Measurements from ENCODE around the gene NTM. TPM values are rescaled to one million over a fixed set of nuclear protein-coding genes. Genes with fewer than 3 reads are reported as not detected.

Gene NTM
- total RNA-seq, 2 donors from 2014 or later, result not detected

DNA sequence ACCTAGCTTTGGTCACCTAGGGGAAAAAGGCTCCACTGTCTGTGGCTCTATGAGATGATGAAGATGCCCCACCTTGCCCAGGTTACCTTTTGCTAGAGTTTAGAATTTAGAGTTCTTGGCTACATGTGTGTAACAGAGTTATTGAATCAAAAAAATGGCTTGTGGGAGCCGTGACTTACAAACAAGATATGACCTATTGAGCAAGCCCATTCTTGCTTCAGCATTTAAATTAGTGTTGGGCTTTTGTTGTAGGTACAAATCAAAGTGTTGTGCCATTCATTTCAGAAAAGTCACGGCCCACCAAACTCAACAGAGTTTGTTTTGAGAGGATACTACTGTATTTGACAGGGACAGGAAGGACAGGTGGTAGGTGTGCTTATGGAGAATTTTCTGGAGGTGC lies 768.8 kb downstream of the NTM start:
- no peaks in the 10 kb centered on the region for H3K9me3 ChIP-seq (ENCODE audit: control insufficient read depth, low read length, poor library complexity, severe bottlenecking)
- ATAC-seq (no peak), DNase-seq (no peak)
- H3K36me3 Mint-ChIP-seq (ENCODE audit: low read depth), result no peaks in the 10 kb centered on the region
- no peak overlapping the region for H3K4me3 Mint-ChIP-seq
- H3K4me1 Mint-ChIP-seq, result peaks cover 4% of the 10 kb centered on the region
- H3K27ac Mint-ChIP-seq, result no peak overlapping the region
- H3K27me3 Mint-ChIP-seq, result peaks cover 31% of the 10 kb centered on the region

DNA sequence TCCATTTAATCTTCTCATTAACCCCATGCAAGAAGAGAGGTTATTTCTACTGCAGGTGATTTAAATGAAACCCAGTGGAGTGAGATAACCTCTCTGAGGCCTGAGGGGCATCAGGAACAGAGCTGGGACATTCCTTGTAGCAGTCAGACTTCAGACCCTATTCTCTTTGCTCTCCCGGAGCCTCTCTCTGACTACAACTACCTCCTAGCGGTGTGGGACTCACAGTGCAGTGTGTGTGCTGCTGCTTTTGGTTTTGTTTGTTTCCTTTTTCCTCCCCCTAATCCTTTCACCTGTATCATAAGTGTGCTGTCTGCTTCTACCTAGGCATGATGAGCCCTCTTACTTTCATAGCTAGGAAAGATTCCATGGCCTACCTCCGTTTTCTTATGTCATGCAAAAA lies 769.6 kb downstream of the NTM start:
- H3K27me3 Mint-ChIP-seq, result peaks cover 31% of the 10 kb centered on the region
- no peak overlapping the region for H3K4me3 Mint-ChIP-seq
- DNase-seq (no peak), ATAC-seq (no peak)
- no peaks in the 10 kb centered on the region for H3K9me3 ChIP-seq (ENCODE audit: control insufficient read depth, low read length, poor library complexity, severe bottlenecking)
- no peaks in the 10 kb centered on the region for H3K36me3 Mint-ChIP-seq (ENCODE audit: low read depth)
- H3K4me1 Mint-ChIP-seq, result peaks cover 4% of the 10 kb centered on the region
- H3K27ac Mint-ChIP-seq, result no peak overlapping the region

DNA sequence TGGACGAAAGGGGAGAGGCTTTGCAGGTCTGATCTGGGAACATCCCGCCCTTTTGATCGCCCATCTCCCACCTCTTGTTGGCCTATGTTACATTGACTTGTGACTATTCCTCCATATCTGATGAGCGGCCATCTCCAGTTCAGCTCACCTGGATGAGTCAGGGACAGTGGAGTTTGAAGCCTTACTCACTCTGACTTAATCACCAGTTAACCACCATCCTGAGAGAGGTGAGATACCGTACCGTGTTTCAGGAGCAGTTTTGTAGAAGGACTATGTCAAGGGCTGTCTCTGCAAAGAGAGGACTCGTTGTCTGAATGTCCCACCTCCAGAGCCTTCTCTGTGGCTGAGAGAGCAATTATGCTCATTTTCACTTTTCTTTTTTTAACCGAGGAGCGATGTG lies 771.7 kb downstream of the NTM start:
- DNase-seq, result no peak
- no peak overlapping the region for H3K4me3 Mint-ChIP-seq

DNA sequence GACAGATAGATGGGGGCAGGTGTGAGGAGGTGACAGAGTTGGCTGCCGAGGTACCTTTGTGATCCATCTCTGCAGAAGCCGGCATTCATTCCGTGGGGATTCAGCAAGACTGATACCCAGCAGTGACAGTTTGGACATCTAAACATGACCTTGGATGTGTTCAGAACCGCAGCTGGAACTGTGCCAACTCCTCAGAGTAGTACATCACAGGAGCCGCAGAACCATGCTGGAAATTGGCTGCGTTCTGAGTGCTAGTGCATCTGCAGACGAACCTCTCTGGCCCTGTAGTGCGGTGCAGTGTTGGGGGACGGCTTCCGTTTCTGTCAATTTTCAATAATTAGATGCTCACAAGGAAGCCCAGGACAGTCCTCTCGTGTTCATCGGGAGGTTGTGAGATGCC lies 772.1 kb downstream of the NTM start:
- H3K9me3 ChIP-seq (ENCODE audit: control insufficient read depth, low read length, poor library complexity, severe bottlenecking), result no peaks in the 10 kb centered on the region
- ATAC-seq (no peak), DNase-seq (no peak)
- H3K27ac Mint-ChIP-seq, result no peak overlapping the region
- peaks cover 2% of the 10 kb centered on the region for H3K4me1 Mint-ChIP-seq
- H3K27me3 Mint-ChIP-seq, result peaks cover 21% of the 10 kb centered on the region
- no peak overlapping the region for H3K4me3 Mint-ChIP-seq
- H3K36me3 Mint-ChIP-seq (ENCODE audit: low read depth), result no peaks in the 10 kb centered on the region

More for the DNA sequence above, 771.7 kb downstream of the NTM start:
- peaks cover 21% of the 10 kb centered on the region for H3K27me3 Mint-ChIP-seq
- H3K27ac Mint-ChIP-seq, result no peak overlapping the region
- no peaks in the 10 kb centered on the region for H3K36me3 Mint-ChIP-seq (ENCODE audit: low read depth)
- H3K9me3 ChIP-seq (ENCODE audit: control insufficient read depth, low read length, poor library complexity, severe bottlenecking), result no peaks in the 10 kb centered on the region
- peaks cover 2% of the 10 kb centered on the region for H3K4me1 Mint-ChIP-seq
- no peak for ATAC-seq

DNA sequence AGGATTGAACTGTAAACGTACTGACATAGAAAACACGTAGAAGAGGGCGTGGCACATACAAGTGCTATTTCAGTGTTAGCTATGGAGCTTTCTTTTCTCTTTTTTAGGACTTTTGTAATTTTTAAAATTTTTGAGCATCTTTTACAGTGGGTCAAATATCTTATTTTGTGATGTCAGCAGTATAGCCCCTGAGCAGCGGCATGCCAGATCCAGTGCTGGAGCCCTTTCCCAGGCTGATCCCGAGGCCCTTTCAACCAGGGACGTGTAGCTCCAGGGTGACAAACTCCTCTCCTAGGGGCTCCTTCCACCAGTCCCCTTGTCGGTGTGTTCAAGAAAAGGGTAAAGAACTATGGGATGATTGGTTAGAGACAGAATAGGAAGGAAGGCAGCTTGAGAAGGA lies 777.0 kb downstream of the NTM start:
- no peaks in the 10 kb centered on the region for H3K4me1 Mint-ChIP-seq
- H3K36me3 Mint-ChIP-seq (ENCODE audit: low read depth), result no peaks in the 10 kb centered on the region
- H3K9me3 ChIP-seq (ENCODE audit: control insufficient read depth, low read length, poor library complexity, severe bottlenecking), result no peaks in the 10 kb centered on the region
- no peak for ATAC-seq
- peaks cover 17% of the 10 kb centered on the region for H3K27me3 Mint-ChIP-seq
- no peak overlapping the region for H3K27ac Mint-ChIP-seq
- no peak for DNase-seq
- H3K4me3 Mint-ChIP-seq, result no peak overlapping the region

DNA sequence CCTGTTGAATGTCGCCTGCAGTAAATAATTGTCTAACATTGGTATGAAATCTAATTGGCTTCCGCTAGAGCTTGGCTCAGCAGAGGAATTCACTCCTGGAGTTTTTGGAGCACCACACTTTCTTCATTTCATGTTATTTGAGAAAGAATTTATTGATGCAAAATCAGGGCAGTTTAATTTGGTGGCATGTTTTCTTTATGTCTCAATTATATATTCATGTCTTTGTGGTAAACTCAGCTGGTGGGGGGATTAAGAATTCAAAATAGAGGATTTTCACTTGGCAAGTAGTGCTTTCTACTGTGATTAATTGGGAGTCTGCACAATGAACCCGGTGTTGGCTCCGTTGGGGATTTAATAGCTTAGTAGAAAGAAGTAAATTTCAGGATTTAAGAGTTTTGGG lies 784.4 kb downstream of the NTM start:
- no peak for DNase-seq
- Mint-ChIP-seq H3K4me3 (no peak overlapping the region), H3K4me1 (no peaks in the 10 kb centered on the region), H3K27me3 (peaks cover 14% of the 10 kb centered on the region), H3K36me3 (ENCODE audit: low read depth) (no peaks in the 10 kb centered on the region), H3K27ac (no peak overlapping the region)
- ATAC-seq, result no peak
- H3K9me3 ChIP-seq (ENCODE audit: control insufficient read depth, low read length, poor library complexity, severe bottlenecking), result no peaks in the 10 kb centered on the region

DNA sequence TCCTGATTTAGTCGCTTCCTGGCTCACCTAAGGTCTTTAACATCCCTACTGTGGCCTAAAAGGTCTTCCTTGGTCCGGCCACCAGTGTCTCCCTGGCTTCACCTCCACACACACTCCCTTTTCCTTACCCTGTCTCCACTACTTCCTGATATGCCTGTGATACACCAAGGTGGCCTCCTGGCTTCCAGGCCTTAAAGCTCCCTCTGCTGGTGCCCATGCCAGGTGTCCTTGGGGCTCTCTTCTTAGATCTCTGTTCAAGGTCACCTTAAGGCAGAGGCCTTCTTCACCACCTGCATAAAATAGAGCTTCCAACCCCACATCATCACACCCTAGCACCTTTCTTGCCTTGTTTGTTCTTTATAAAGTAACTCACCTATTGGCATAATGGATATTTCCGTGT lies 787.7 kb downstream of the NTM start:
- no peaks in the 10 kb centered on the region for H3K36me3 Mint-ChIP-seq (ENCODE audit: low read depth)

DNA sequence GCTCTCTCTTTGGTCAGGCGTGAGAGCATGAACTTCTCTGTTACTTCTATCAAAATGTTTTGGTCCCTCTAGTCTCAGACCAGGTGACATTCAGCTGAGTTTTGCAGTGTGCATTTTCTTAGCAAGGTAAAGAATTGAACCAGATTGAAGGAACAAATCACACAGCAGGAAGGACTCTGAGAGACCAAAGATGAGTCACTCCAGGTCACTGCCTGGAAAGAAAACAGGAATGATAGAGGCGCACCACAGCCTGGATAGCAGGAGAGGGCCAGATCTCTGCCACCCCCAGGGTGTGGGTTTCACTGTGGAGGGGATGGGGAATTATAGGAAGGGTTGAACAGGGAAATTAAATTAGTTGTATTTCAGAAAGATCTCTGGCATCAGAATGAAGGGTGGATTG lies 788.3 kb downstream of the NTM start:
- Mint-ChIP-seq H3K27ac (no peak overlapping the region), H3K4me3 (no peak overlapping the region), H3K4me1 (no peaks in the 10 kb centered on the region), H3K27me3 (peaks cover 4% of the 10 kb centered on the region), H3K36me3 (ENCODE audit: low read depth) (no peaks in the 10 kb centered on the region)
- ATAC-seq (no peak), DNase-seq (no peak)
- H3K9me3 ChIP-seq (ENCODE audit: control insufficient read depth, low read length, poor library complexity, severe bottlenecking), result no peaks in the 10 kb centered on the region

More for the DNA sequence above, 787.7 kb downstream of the NTM start:
- no peak overlapping the region for H3K27ac Mint-ChIP-seq
- peaks cover 4% of the 10 kb centered on the region for H3K27me3 Mint-ChIP-seq
- H3K4me3 Mint-ChIP-seq, result no peak overlapping the region
- H3K9me3 ChIP-seq (ENCODE audit: control insufficient read depth, low read length, poor library complexity, severe bottlenecking), result no peaks in the 10 kb centered on the region
- no peak for DNase-seq
- no peaks in the 10 kb centered on the region for H3K4me1 Mint-ChIP-seq
- ATAC-seq, result no peak

DNA sequence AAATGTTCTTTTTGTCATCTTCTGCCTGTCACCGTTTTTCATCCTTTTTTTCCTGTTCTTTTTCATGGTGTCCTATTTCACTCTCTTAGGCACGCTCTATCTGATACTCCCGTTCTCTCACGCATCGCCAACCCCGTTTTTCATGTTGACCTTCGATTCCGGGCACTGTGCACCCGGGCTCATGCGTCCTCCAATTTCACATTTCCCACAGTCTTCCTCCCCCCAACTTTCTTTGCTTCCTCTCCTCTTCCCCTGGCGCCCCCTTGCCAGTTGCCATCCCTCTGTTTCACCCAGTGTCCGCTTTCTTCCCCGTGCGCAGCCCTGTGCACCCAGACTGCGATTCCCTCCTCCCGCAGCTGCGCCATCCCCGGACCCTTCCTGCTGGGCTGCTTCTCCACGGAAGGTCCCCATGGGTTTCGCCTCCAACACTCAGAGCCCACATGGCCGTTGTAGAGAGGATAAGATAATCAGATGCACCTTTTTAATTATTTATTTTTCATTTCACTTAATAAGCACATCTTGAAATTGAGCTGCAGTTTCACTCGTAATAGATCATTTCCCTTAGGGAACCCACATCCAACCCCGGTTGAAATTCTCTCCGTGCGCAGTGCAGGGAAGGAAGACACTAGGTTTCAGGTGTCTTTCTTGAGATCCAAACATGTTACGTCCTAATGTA lies 791.1 kb downstream of the NTM start:
- H3K36me3 Mint-ChIP-seq (ENCODE audit: low read depth), result no peaks in the 10 kb centered on the region
- ATAC-seq (no peak), DNase-seq (no peak)
- H3K4me1 Mint-ChIP-seq, result no peaks in the 10 kb centered on the region
- H3K27ac Mint-ChIP-seq, result no peak overlapping the region
- H3K27me3 Mint-ChIP-seq, result no peaks in the 10 kb centered on the region
- no peak overlapping the region for H3K4me3 Mint-ChIP-seq
- no peaks in the 10 kb centered on the region for H3K9me3 ChIP-seq (ENCODE audit: control insufficient read depth, low read length, poor library complexity, severe bottlenecking)

DNA sequence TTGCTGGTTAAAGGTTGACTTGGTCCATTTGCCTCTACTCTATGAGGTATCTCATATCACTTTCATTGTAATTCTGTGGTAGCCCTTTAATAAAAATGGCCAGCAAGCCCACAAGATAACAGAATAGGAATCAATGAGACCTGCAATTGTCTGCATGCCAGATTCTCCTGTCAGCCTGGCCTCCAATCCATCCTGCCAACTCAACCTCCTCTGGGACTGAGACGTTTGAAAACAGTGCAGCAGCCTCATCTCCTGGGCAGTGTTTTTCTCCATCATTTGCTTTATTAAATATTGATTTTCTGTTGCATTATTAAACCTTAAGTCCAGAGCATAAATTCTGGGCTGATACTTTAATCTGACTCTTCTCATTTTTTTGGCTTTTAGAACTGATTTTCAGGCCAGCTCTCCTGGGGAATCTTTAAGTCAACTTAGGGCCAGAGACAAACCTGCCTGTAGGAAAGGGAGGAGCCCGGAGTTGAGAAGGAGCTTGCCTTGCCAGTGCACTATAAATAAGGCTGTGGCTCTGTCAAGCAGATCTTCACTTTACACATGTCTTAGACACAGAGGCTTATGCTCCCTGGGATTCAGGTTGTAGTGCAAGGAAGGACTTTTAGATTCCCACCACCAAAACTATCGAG lies 798.0 kb downstream of the NTM start:
- Mint-ChIP-seq H3K4me3 (no peak overlapping the region), H3K27ac (no peak overlapping the region), H3K4me1 (no peaks in the 10 kb centered on the region), H3K36me3 (ENCODE audit: low read depth) (no peaks in the 10 kb centered on the region), H3K27me3 (no peaks in the 10 kb centered on the region)
- H3K9me3 ChIP-seq (ENCODE audit: control insufficient read depth, low read length, poor library complexity, severe bottlenecking), result no peaks in the 10 kb centered on the region
- ATAC-seq (no peak), DNase-seq (no peak)

DNA sequence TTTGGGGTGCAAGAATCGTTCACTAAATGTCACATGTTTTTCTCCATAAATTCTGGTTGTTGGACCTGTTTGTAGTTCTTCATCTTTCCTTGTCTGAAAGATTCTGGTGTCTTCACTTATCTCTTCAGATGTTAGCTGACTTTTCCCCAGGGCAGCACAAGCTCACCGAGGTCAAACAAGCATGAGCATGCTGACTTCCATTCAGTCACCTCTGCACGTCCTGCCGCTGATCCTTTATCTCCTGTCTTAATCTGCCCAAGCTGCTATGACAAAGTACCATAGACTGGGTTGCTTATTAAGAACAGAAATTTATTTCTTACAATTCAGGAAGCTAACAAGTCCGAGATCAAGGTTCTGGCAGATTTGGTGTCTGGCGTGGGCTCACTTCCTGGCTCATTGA lies 800.6 kb downstream of the NTM start:
- Mint-ChIP-seq H3K27ac (no peak overlapping the region), H3K4me3 (no peak overlapping the region), H3K36me3 (ENCODE audit: low read depth) (no peaks in the 10 kb centered on the region), H3K27me3 (no peaks in the 10 kb centered on the region), H3K4me1 (no peaks in the 10 kb centered on the region)
- ATAC-seq (no peak), DNase-seq (no peak)
- no peaks in the 10 kb centered on the region for H3K9me3 ChIP-seq (ENCODE audit: control insufficient read depth, low read length, poor library complexity, severe bottlenecking)

DNA sequence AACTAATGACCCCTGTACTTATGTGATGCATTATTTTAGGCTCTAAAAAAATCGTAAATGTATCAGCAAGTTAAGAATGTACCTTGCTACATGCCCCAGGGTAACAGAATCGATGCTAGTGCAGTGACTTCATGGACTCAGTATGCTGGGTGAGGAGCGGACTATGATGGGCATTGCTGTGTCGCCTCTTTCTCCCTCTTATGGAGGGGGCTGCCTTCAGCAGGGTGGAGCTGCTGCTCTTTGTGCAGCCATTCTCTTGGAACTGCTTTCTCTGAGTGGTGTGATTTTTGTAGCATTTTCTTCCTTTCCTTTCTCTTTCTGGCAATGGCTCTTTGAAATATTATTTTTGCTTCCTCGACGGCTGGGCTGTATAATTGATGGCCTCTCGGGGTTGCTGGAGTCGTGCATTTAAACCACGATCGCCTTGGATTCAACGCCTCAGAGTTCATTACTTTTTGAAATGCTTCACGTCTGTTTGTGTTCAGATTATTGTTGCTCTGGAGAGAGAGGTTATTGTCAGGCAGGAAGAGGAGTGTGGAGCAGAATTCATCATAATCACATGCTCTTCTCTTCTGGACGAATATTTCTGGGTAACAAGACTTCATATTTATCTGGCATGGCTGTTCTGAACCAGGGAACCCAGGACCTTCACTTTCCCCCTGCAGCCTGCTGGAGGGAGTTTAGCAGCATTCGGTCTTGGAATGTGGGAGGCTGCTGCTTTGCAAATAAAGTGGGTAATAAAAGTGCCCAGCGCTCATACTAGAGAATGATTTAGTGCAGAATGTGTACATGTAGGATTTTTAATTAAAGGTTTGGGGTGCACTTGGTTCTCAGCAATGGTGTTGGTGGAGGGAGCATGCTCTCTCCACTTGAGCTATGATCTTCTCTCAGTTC lies 804.2 kb downstream of the NTM start:
- Mint-ChIP-seq H3K4me1 (no peaks in the 10 kb centered on the region), H3K27me3 (no peaks in the 10 kb centered on the region), H3K36me3 (ENCODE audit: low read depth) (no peaks in the 10 kb centered on the region), H3K27ac (no peak overlapping the region), H3K4me3 (no peak overlapping the region)
- H3K9me3 ChIP-seq (ENCODE audit: control insufficient read depth, low read length, poor library complexity, severe bottlenecking), result no peaks in the 10 kb centered on the region
- ATAC-seq (no peak), DNase-seq (no peak)

DNA sequence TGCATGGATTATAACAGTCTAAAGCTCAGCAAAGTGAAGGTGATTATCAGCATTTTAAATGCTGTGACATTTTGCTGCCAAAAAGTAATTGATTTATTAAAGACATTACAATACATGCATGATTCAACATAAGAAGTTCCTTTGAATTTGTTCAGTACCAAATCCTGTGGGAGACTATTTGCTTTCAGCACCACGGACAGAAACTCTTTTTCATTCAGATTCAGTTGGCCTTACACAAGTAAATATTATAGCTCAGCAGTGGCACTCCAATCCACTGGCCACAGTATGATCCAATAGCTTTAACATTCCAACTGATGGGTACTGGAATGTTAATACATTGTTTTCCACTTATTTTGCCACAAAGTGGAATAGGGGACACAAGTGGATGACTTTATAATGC lies 806.7 kb downstream of the NTM start:
- H3K27ac Mint-ChIP-seq, result no peak overlapping the region
- no peak overlapping the region for H3K4me3 Mint-ChIP-seq
- H3K4me1 Mint-ChIP-seq, result no peaks in the 10 kb centered on the region
- no peaks in the 10 kb centered on the region for H3K27me3 Mint-ChIP-seq
- no peaks in the 10 kb centered on the region for H3K36me3 Mint-ChIP-seq (ENCODE audit: low read depth)
- no peaks in the 10 kb centered on the region for H3K9me3 ChIP-seq (ENCODE audit: control insufficient read depth, low read length, poor library complexity, severe bottlenecking)
- ATAC-seq (no peak), DNase-seq (no peak)

Data from T-helper 17 cell (primary cell).